OCI-LY3 (cell line): ENCODE results near the gene RELN.
"Not testable (repeated sequence)": the region's sequence is repeated elsewhere in the genome, so short reads cannot be mapped to it uniquely, and the experiment has no call there.

Experiments
- EZH2phosphoT487 ChIP-seq: fragments of 200-600 bp; shearing (Covaris generic); IDR thresholded peaks from 2 replicates; pipeline ENCODE4 v1.6.1; 2018; ENCODE audit warnings: antibody characterized with exemption, mixed run types, low read depth
- TF ChIP-seq, protein P1 (sequence below): fragments of 200-600, 300-600 bp; sonication (generic); IDR thresholded peaks from 2 replicates; pipeline ENCODE4 v1.5.1; 2014; ENCODE audit warnings: antibody characterized with exemption, low read length, low read depth

DNA sequence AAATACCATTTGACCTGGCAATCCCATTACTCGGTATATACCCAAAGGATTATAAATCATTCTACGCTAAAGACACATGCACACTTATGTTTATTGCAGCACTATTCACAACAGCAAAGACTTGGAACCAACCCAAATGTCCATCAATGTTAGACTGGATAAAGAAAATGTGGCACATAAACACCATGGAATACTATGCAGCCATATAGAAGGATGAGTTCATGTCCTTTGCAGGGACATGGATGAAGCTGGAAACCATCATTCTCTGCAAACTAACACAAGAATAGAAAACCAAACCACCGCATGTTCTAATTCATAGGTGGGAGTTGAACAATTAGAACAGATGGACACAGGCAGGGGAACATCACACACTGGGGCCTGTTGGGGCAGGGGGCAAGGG is 502.6 kb downstream of the RELN start:
- TF ChIP-seq, protein P1, sequence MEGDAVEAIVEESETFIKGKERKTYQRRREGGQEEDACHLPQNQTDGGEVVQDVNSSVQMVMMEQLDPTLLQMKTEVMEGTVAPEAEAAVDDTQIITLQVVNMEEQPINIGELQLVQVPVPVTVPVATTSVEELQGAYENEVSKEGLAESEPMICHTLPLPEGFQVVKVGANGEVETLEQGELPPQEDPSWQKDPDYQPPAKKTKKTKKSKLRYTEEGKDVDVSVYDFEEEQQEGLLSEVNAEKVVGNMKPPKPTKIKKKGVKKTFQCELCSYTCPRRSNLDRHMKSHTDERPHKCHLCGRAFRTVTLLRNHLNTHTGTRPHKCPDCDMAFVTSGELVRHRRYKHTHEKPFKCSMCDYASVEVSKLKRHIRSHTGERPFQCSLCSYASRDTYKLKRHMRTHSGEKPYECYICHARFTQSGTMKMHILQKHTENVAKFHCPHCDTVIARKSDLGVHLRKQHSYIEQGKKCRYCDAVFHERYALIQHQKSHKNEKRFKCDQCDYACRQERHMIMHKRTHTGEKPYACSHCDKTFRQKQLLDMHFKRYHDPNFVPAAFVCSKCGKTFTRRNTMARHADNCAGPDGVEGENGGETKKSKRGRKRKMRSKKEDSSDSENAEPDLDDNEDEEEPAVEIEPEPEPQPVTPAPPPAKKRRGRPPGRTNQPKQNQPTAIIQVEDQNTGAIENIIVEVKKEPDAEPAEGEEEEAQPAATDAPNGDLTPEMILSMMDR, result not testable (repeated sequence)
- not testable (repeated sequence) for TF ChIP-seq EZH2phosphoT487
